SK-MEL-5 (cell line): Measurements from ENCODE around the gene ANKRD61. TPM values are rescaled to one million over a fixed set of nuclear protein-coding genes. Genes with fewer than 3 reads are reported as not detected.
"Not testable (repeated sequence)": the region's sequence is repeated elsewhere in the genome, so short reads cannot be mapped to it uniquely, and the experiment has no call there.

ENCODE experiments used
- DNase-seq: peaks from one replicate; pipeline ENCODE4 v3.0.0-alpha.2; 2016; ENCODE audit warnings: low read depth, low spot score
- in situ Hi-C: cut with HindIII; loops from 2 replicates; pipeline ENCODE4 v1.10.0; 2016; ENCODE audit warnings: low sequenced_read_pairs, high pct_unique_total_duplicates, low pct_unique_long_range_greater_than_20kb
- total RNA-seq: library from RNA; depleted of rRNA; stranded (reverse); fragments of >200 nt; shearing (Covaris generic); gene quantifications from 2 replicates; pipeline ENCODE4 v1.2.3, GENCODE V29; 2014

ANKRD61 gene
- total RNA-seq, 1 experiment from 2014 or later: 0.50 TPM

DNA sequence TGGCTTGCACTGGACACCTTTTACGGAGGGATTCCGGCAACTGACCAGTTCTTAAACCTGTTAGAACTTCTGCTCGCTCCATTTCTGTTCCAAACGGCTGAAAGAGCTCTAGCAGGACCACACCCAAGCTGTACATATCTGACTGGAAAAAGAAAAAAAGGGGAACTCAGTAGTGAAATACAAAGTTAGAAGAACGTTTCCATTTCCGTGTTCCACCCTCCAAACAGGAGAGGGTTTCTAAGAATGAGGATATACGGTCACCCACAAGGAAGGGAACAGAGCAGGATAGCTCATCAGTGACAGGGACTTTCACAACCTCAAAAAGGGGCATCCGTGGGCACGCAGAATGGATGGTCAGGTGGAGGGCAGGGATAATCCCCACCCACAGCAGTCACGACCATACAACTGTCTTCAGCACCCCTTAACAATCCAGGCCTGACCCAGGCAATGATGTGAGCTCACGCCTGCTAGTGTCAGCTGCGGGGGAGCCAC is 4.3 kb upstream of the ANKRD61 start:
- DNase-seq: no peak
- in situ Hi-C loops: no loop called here

- DNase-seq: no peak
- in situ Hi-C loops: no loop called here
Measured at GRCh38 chr7:6027806-6028365, 3.3 kb upstream of the ANKRD61 start.

- in situ Hi-C loops: no loop called here
- no peak for DNase-seq
Measured at GRCh38 chr7:6028563-6028962, 2.6 kb upstream of the ANKRD61 start.

GRCh38 chr7:6031567-6031966 is 391 bp downstream of the ANKRD61 start:
- DNase-seq: no peak
- in situ Hi-C loops: no loop called here

DNA sequence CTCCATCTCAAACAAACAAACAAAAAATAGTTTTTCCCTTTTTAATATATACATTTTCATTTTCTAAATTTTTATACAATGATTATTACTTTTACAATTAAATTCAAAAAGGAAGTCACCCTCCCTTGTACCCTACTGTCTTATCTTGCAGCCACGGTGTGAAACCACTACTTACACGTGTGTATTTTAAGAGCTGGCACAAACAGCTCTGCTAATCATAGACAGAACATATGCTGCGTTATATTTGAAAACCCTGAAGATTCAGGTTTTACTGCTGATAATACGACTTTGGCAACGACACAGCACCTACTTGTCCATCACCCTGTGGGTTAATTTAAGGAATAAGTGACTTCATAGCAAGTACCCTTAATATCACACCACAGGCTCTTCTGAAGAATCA is 991 bp downstream of the ANKRD61 start:
- in situ Hi-C loops: no loop called here
- no peak for DNase-seq

DNA sequence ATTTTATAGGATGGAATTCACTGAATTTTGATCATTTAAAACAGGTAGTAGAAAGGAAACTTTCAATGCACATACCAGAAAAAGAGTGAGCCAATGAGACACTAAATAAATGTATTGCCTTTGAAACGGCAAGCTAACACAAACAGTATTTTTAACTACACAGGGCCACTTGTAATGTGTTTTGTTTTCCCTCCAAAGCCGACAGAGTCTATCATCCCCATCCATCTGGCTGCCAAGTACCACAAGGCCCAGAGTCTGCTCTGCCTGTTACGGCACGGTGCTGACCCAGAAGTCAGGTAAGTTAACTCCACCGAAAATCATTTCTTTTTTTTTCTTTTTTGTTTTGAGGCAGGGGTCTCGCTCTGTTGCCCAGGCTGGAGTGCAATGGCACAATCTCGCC is 1.5 kb downstream of the ANKRD61 start:
- in situ Hi-C loops: no loop called here
- DNase-seq: no peak

- DNase-seq: no peak
- in situ Hi-C loops: no loop called here
Measured at GRCh38 chr7:6035165-6035564, 4.0 kb downstream of the ANKRD61 start.

- no peak for DNase-seq
- in situ Hi-C loops: no loop called here
Measured at GRCh38 chr7:6035686-6036085, 4.5 kb downstream of the ANKRD61 start.

GRCh38 chr7:6049780-6050179 is 18.6 kb downstream of the ANKRD61 start:
- in situ Hi-C loops: no loop called here
- DNase-seq: no peak

DNA sequence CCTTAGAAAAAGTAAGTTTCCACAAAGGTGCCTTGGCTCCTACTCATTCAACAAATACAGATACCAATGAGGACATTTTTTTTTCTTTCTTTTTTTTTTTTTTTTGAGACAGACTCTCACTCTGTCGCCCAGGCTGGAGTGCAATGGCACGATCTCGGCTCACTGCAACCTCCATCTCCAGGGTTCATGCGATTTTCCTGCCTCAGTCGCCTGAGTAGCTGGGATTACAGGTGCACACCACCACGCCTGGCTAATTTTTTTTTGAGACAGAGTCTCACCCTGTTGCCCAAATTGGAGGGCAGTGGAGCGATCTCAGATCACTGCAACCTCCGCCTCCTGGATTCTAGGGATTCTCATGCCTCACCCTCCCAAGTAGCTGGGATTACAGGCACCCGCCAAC is 20.0 kb downstream of the ANKRD61 start:
- in situ Hi-C loops, DNase-seq: not testable (repeated sequence)

DNA sequence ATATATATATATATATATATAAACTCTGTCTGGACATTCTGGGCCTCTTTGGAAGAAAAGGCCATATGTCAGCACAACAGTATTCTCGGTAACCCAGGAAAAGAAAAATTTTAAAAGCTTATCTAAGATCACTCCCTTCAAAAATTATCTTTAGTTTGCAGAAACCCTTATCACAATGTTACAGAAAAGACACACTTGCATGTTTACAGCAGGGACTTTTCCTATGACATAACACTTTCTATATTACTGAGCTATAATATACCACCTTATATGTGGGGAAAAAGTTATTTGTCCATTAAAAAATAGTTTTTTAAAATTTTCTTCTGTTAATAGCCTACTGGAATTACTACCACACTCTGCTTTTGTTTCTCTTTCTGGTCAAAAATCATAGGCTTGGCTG is 25.4 kb downstream of the ANKRD61 start:
- in situ Hi-C loops: no loop called here

GRCh38 chr7:6057316-6058129 is 26.3 kb downstream of the ANKRD61 start:
- in situ Hi-C loops: no loop called here
- DNase-seq: no peak

More for the DNA sequence above, 25.4 kb downstream of the ANKRD61 start:
- no peak for DNase-seq

- in situ Hi-C loops, DNase-seq: not testable (repeated sequence)
Measured at GRCh38 chr7:6059941-6060340, 28.8 kb downstream of the ANKRD61 start.

- in situ Hi-C loops: no loop called here
- DNase-seq: no peak
Measured at GRCh38 chr7:6071406-6071805, 40.2 kb downstream of the ANKRD61 start.

GRCh38 chr7:6074612-6075380 is 43.6 kb downstream of the ANKRD61 start:
- in situ Hi-C loops: no loop called here
- no peak for DNase-seq

GRCh38 chr7:6078548-6078947 is 47.4 kb downstream of the ANKRD61 start:
- in situ Hi-C loops: no loop called here
- no peak for DNase-seq

DNA sequence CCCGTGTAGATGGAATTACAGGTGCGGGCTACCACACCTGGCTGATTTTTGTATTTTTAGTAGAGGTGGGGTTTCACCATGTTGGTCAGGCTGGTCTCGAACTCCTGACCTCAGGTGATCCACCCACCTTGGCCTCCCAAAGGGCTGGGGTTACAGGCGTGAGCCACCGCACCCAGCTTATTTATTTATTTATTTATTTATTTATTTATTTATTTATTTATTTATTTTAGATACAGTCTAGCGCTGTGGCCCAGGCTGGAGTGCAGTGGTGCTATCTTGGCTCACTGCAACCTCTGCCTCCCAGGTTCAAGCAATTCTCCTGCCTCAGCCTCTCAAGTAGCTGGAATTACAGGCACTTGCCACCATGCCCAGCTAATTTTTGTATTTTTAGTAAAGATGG is 51.9 kb downstream of the ANKRD61 start:
- DNase-seq, in situ Hi-C loops: not testable (repeated sequence)
